Measurements from ENCODE around the gene NR1I2. TPM values are rescaled to one million over a fixed set of nuclear protein-coding genes. Genes with fewer than 3 reads are reported as not detected.

NR1I2 gene
- total and polyA plus RNA-seq, 4 donors = 0.33 to 0.69 (median 0.46) TPM

GRCh38 chr3:119776304-119776703 lies 5.6 kb upstream of the NR1I2 start:
- no peak overlapping the region for H3K4me3 ChIP-seq (ENCODE audit: low read depth, low read length)
- peaks cover 4% of the 10 kb centered on the region for H3K9me3 ChIP-seq (ENCODE audit: control insufficient read depth, insufficient read depth, low read length)
- DNase-seq (ENCODE audit: low read depth in 4 of 6, low spot score in 6 of 6) = no peak
- no CpG with 5 or more reads among the region's 1 CpG for WGBS (ENCODE audit: insufficient coverage)
- H3K36me3 ChIP-seq (ENCODE audit: control insufficient read depth, insufficient read depth, low read length) = no peaks in the 10 kb centered on the region
- no peaks in the 10 kb centered on the region for H3K27me3 ChIP-seq (ENCODE audit: control insufficient read depth, insufficient read depth, low read length)
- H3K4me1 ChIP-seq (ENCODE audit: control insufficient read depth, insufficient read depth, low read length) = no peaks in the 10 kb centered on the region
- no peak overlapping the region for H3K27ac ChIP-seq (ENCODE audit: low read depth, low read length)

GRCh38 chr3:119778176-119778575 lies 3.7 kb upstream of the NR1I2 start:
- Histone ChIP-seq H3K27me3 (ENCODE audit: control insufficient read depth, insufficient read depth, low read length) (no peaks in the 10 kb centered on the region), H3K9me3 (ENCODE audit: control insufficient read depth, insufficient read depth, low read length) (peaks cover 4% of the 10 kb centered on the region), H3K4me3 (ENCODE audit: low read depth, low read length) (no peak overlapping the region), H3K27ac (ENCODE audit: low read depth, low read length) (no peak overlapping the region), H3K4me1 (ENCODE audit: control insufficient read depth, insufficient read depth, low read length) (no peaks in the 10 kb centered on the region), H3K36me3 (ENCODE audit: control insufficient read depth, insufficient read depth, low read length) (no peaks in the 10 kb centered on the region)
- no CpG with 5 or more reads among the region's 1 CpG for WGBS (ENCODE audit: insufficient coverage)
- DNase-seq (ENCODE audit: low read depth in 4 of 6, low spot score in 6 of 6) = no peak

GRCh38 chr3:119778811-119779210 lies 3.1 kb upstream of the NR1I2 start:
- Histone ChIP-seq H3K27ac (ENCODE audit: low read depth, low read length) (no peak overlapping the region), H3K4me3 (ENCODE audit: low read depth, low read length) (no peak overlapping the region), H3K27me3 (ENCODE audit: control insufficient read depth, insufficient read depth, low read length) (no peaks in the 10 kb centered on the region), H3K9me3 (ENCODE audit: control insufficient read depth, insufficient read depth, low read length) (peaks cover 4% of the 10 kb centered on the region), H3K36me3 (ENCODE audit: control insufficient read depth, insufficient read depth, low read length) (no peaks in the 10 kb centered on the region), H3K4me1 (ENCODE audit: control insufficient read depth, insufficient read depth, low read length) (no peaks in the 10 kb centered on the region)
- 100% methylated on average over 1 of the region's 2 CpGs for WGBS (ENCODE audit: insufficient coverage)
- no peak for DNase-seq (ENCODE audit: low read depth in 4 of 6, low spot score in 6 of 6)

GRCh38 chr3:119779731-119780383 lies 2.0 kb upstream of the NR1I2 start:
- DNase-seq (ENCODE audit: low read depth in 4 of 6, low spot score in 6 of 6) = no peak

GRCh38 chr3:119782460-119782859 lies 559 bp downstream of the NR1I2 start:
- no peak for DNase-seq (ENCODE audit: low read depth in 4 of 6, low spot score in 6 of 6)
- Histone ChIP-seq H3K4me3 (ENCODE audit: low read depth, low read length) (no peak overlapping the region), H3K4me1 (ENCODE audit: control insufficient read depth, insufficient read depth, low read length) (no peaks in the 10 kb centered on the region), H3K9me3 (ENCODE audit: control insufficient read depth, insufficient read depth, low read length) (no peaks in the 10 kb centered on the region), H3K27ac (ENCODE audit: low read depth, low read length) (no peak overlapping the region), H3K36me3 (ENCODE audit: control insufficient read depth, insufficient read depth, low read length) (no peaks in the 10 kb centered on the region), H3K27me3 (ENCODE audit: control insufficient read depth, insufficient read depth, low read length) (no peaks in the 10 kb centered on the region)
- WGBS (ENCODE audit: insufficient coverage) = 100% methylated on average over 1 of the region's 1 CpG

More at GRCh38 chr3:119779731-119780383, 2.0 kb upstream of the NR1I2 start:
- WGBS (ENCODE audit: insufficient coverage) = no CpG with 5 or more reads among the region's 2 CpGs
- Histone ChIP-seq H3K9me3 (ENCODE audit: control insufficient read depth, insufficient read depth, low read length) (peaks cover 4% of the 10 kb centered on the region), H3K27ac (ENCODE audit: low read depth, low read length) (no peak overlapping the region), H3K4me3 (ENCODE audit: low read depth, low read length) (no peak overlapping the region), H3K4me1 (ENCODE audit: control insufficient read depth, insufficient read depth, low read length) (no peaks in the 10 kb centered on the region), H3K27me3 (ENCODE audit: control insufficient read depth, insufficient read depth, low read length) (no peaks in the 10 kb centered on the region), H3K36me3 (ENCODE audit: control insufficient read depth, insufficient read depth, low read length) (no peaks in the 10 kb centered on the region)

- Histone ChIP-seq H3K9me3 (ENCODE audit: control insufficient read depth, insufficient read depth, low read length) (no peaks in the 10 kb centered on the region), H3K27me3 (ENCODE audit: control insufficient read depth, insufficient read depth, low read length) (no peaks in the 10 kb centered on the region), H3K36me3 (ENCODE audit: control insufficient read depth, insufficient read depth, low read length) (no peaks in the 10 kb centered on the region), H3K4me1 (ENCODE audit: control insufficient read depth, insufficient read depth, low read length) (no peaks in the 10 kb centered on the region), H3K4me3 (ENCODE audit: low read depth, low read length) (no peak overlapping the region), H3K27ac (ENCODE audit: low read depth, low read length) (no peak overlapping the region)
- no peak for DNase-seq (ENCODE audit: low read depth in 4 of 6, low spot score in 6 of 6)
- WGBS (ENCODE audit: insufficient coverage) = no CpG with 5 or more reads among the region's 2 CpGs
These were observed 1.4 kb downstream of the NR1I2 start for GRCh38 chr3:119783255-119783654.

- no peaks in the 10 kb centered on the region for H3K4me1 ChIP-seq (ENCODE audit: control insufficient read depth, insufficient read depth, low read length)
- H3K4me3 ChIP-seq (ENCODE audit: low read depth, low read length) = no peak overlapping the region
- DNase-seq (ENCODE audit: low read depth in 4 of 6, low spot score in 6 of 6) = no peak
- no peak overlapping the region for H3K27ac ChIP-seq (ENCODE audit: low read depth, low read length)
- H3K36me3 ChIP-seq (ENCODE audit: control insufficient read depth, insufficient read depth, low read length) = no peaks in the 10 kb centered on the region
- 85% methylated on average over 4 of the region's 7 CpGs for WGBS (ENCODE audit: insufficient coverage)
- no peaks in the 10 kb centered on the region for H3K27me3 ChIP-seq (ENCODE audit: control insufficient read depth, insufficient read depth, low read length)
- no peaks in the 10 kb centered on the region for H3K9me3 ChIP-seq (ENCODE audit: control insufficient read depth, insufficient read depth, low read length)
These were observed 2.0 kb downstream of the NR1I2 start for GRCh38 chr3:119783883-119784282.

GRCh38 chr3:119786409-119786808 lies 4.5 kb downstream of the NR1I2 start:
- Histone ChIP-seq H3K36me3 (ENCODE audit: control insufficient read depth, insufficient read depth, low read length) (no peaks in the 10 kb centered on the region), H3K27me3 (ENCODE audit: control insufficient read depth, insufficient read depth, low read length) (no peaks in the 10 kb centered on the region)
- WGBS (ENCODE audit: insufficient coverage) = 40% methylated on average over 1 of the region's 2 CpGs

GRCh38 chr3:119790369-119790768 lies 8.5 kb downstream of the NR1I2 start:
- no peaks in the 10 kb centered on the region for H3K36me3 ChIP-seq (ENCODE audit: control insufficient read depth, insufficient read depth, low read length)
- H3K27ac ChIP-seq (ENCODE audit: low read depth, low read length) = no peak overlapping the region
- WGBS (ENCODE audit: insufficient coverage) = no CpG with 5 or more reads among the region's 3 CpGs
- no peak overlapping the region for H3K4me3 ChIP-seq (ENCODE audit: low read depth, low read length)
- no peaks in the 10 kb centered on the region for H3K9me3 ChIP-seq (ENCODE audit: control insufficient read depth, insufficient read depth, low read length)
- DNase-seq (ENCODE audit: low read depth in 4 of 6, low spot score in 6 of 6) = no peak
- no peaks in the 10 kb centered on the region for H3K4me1 ChIP-seq (ENCODE audit: control insufficient read depth, insufficient read depth, low read length)
- H3K27me3 ChIP-seq (ENCODE audit: control insufficient read depth, insufficient read depth, low read length) = no peaks in the 10 kb centered on the region

More at GRCh38 chr3:119786409-119786808, 4.5 kb downstream of the NR1I2 start:
- H3K9me3 ChIP-seq (ENCODE audit: control insufficient read depth, insufficient read depth, low read length) = no peaks in the 10 kb centered on the region
- H3K4me1 ChIP-seq (ENCODE audit: control insufficient read depth, insufficient read depth, low read length) = no peaks in the 10 kb centered on the region
- H3K27ac ChIP-seq (ENCODE audit: low read depth, low read length) = no peak overlapping the region
- H3K4me3 ChIP-seq (ENCODE audit: low read depth, low read length) = no peak overlapping the region
- no peak for DNase-seq (ENCODE audit: low read depth in 4 of 6, low spot score in 6 of 6)

GRCh38 chr3:119792270-119792669 lies 10.4 kb downstream of the NR1I2 start:
- DNase-seq (ENCODE audit: low read depth in 4 of 6, low spot score in 6 of 6) = no peak
- Histone ChIP-seq H3K36me3 (ENCODE audit: control insufficient read depth, insufficient read depth, low read length) (no peaks in the 10 kb centered on the region), H3K27me3 (ENCODE audit: control insufficient read depth, insufficient read depth, low read length) (no peaks in the 10 kb centered on the region), H3K4me1 (ENCODE audit: control insufficient read depth, insufficient read depth, low read length) (no peaks in the 10 kb centered on the region), H3K27ac (ENCODE audit: low read depth, low read length) (no peak overlapping the region), H3K4me3 (ENCODE audit: low read depth, low read length) (no peak overlapping the region), H3K9me3 (ENCODE audit: control insufficient read depth, insufficient read depth, low read length) (no peaks in the 10 kb centered on the region)
- 96% methylated on average over 8 of the region's 8 CpGs for WGBS (ENCODE audit: insufficient coverage)
